MM.1S (cell line): ENCODE results near the gene RALGAPA2.

ENCODE experiments used
- DNase-seq: peaks from one replicate; pipeline ENCODE4 v3.0.0-alpha.2; 2015
- H2AFZ ChIP-seq: fragments of 300-600 bp; sonication (generic); 2 replicates; pipeline ENCODE4 v1.6.0; 2016; ENCODE audit warnings: antibody characterized with exemption, low read length
- H3F3A ChIP-seq: fragments of 300-600 bp; sonication (generic); 2 replicates; pipeline ENCODE4 v1.6.1; 2016; ENCODE audit warnings: mild to moderate bottlenecking, antibody characterized with exemption, low read length, moderate library complexity, mixed read lengths; ENCODE audit not compliant: insufficient read depth
- H3K27ac ChIP-seq: fragments of 300-600 bp; sonication (generic); 2 replicates; pipeline ENCODE4 v1.5.1; 2016; ENCODE audit warnings: mild to moderate bottlenecking, low read length
- H3K27me3 ChIP-seq: fragments of 300-600 bp; sonication (generic); replicated peaks from 2 replicates; pipeline ENCODE4 v1.6.0; 2016; ENCODE audit warnings: low read length; ENCODE audit not compliant: insufficient read depth
- H3K36me3 ChIP-seq: fragments of 300-600 bp; sonication (generic); replicated peaks from 2 replicates; pipeline ENCODE4 v1.6.1; 2016; ENCODE audit warnings: mild to moderate bottlenecking, low read length, mixed read lengths; ENCODE audit not compliant: insufficient read depth
- H3K4me1 ChIP-seq: fragments of 300-600 bp; sonication (generic); 2 replicates; pipeline ENCODE4 v1.6.1; 2016; ENCODE audit warnings: low read length, mixed read lengths
- H3K4me2 ChIP-seq: fragments of 300-600 bp; sonication (generic); 2 replicates; pipeline ENCODE4 v1.6.0; 2016; ENCODE audit warnings: low read depth, low read length
- H3K4me3 ChIP-seq: fragments of 300-600 bp; sonication (generic); 2 replicates; pipeline ENCODE4 v1.5.1; 2016; ENCODE audit warnings: low read length, mixed read lengths
- H3K79me2 ChIP-seq: fragments of 300-600 bp; sonication (generic); 2 replicates; pipeline ENCODE4 v1.6.1; 2016; ENCODE audit warnings: mixed run types, low read length, mixed read lengths
- H3K9ac ChIP-seq: fragments of 300-600 bp; sonication (generic); 2 replicates; pipeline ENCODE4 v1.6.1; 2016; ENCODE audit warnings: low read length, mixed read lengths
- H3K9me2 ChIP-seq: fragments of 300-600 bp; sonication (generic); replicated peaks from 2 replicates; pipeline ENCODE4 v1.6.1; 2016; ENCODE audit warnings: mild to moderate bottlenecking, low read length, mixed read lengths; ENCODE audit not compliant: insufficient read depth
- H3K9me3 ChIP-seq: fragments of 300-600 bp; sonication (generic); replicated peaks from 2 replicates; pipeline ENCODE4 v1.6.1; 2016; ENCODE audit warnings: mild to moderate bottlenecking, low read length, mixed read lengths; ENCODE audit not compliant: insufficient read depth
- H4K20me1 ChIP-seq: fragments of 300-600 bp; sonication (generic); 2 replicates; pipeline ENCODE4 v1.6.1; 2016; ENCODE audit warnings: mild to moderate bottlenecking, low read length, moderate library complexity, mixed read lengths; ENCODE audit not compliant: insufficient read depth
- EZH2 ChIP-seq: fragments of 300-600 bp; sonication (generic); optimal IDR thresholded peaks from 2 replicates; pipeline ENCODE3; 2017; ENCODE audit warnings: low read depth, mild to moderate bottlenecking, antibody characterized with exemption, low read length, mixed read lengths
- EZH2phosphoT487 ChIP-seq: fragments of 300-600 bp; sonication (generic); IDR thresholded peaks from 2 replicates; pipeline ENCODE4 v1.6.1; 2018; ENCODE audit warnings: antibody characterized with exemption, low read length
- TF ChIP-seq, protein P1 (sequence below): fragments of 300-600 bp; sonication (generic); IDR thresholded peaks from 2 replicates; pipeline ENCODE4 v1.5.1; 2016; ENCODE audit warnings: antibody characterized with exemption, low read length, mixed read lengths

The RALGAPA2 gene

GRCh38 chr20:20637998-20638725 is 74.3 kb downstream of the RALGAPA2 start:
- Histone ChIP-seq H4K20me1 (no peaks in the 10 kb centered on the region), H3K9me3 (no peaks in the 10 kb centered on the region), H2AFZ (no peak overlapping the region), H3K9me2 (no peaks in the 10 kb centered on the region), H3K36me3 (no peaks in the 10 kb centered on the region), H3K4me2 (no peak overlapping the region), H3K79me2 (no peaks in the 10 kb centered on the region), H3K9ac (no peak overlapping the region), H3F3A (no peaks in the 10 kb centered on the region), H3K27me3 (no peaks in the 10 kb centered on the region), H3K4me1 (no peaks in the 10 kb centered on the region), H3K4me3 (no peak overlapping the region), H3K27ac (no peak overlapping the region)
- no peak for DNase-seq
- TF ChIP-seq, protein P1, sequence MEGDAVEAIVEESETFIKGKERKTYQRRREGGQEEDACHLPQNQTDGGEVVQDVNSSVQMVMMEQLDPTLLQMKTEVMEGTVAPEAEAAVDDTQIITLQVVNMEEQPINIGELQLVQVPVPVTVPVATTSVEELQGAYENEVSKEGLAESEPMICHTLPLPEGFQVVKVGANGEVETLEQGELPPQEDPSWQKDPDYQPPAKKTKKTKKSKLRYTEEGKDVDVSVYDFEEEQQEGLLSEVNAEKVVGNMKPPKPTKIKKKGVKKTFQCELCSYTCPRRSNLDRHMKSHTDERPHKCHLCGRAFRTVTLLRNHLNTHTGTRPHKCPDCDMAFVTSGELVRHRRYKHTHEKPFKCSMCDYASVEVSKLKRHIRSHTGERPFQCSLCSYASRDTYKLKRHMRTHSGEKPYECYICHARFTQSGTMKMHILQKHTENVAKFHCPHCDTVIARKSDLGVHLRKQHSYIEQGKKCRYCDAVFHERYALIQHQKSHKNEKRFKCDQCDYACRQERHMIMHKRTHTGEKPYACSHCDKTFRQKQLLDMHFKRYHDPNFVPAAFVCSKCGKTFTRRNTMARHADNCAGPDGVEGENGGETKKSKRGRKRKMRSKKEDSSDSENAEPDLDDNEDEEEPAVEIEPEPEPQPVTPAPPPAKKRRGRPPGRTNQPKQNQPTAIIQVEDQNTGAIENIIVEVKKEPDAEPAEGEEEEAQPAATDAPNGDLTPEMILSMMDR = no peak

DNA sequence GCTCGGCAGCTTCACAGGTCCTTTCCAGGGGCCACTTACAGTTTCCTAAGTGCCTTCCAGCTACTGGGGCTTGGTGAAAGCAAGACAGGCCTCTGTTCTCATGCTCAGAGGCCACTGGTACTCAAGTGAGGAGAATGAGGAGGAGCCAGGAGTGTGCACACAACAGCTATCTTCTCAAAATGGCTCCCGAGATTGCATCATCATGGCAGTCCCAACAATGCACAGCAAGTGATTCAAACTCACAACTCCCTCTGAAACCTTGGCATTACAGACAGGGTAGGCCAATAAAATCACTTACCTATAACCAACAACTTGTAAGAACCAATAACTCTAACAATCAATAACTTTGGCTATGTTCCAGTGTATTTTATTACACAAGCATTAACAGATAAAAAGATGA is 77.4 kb downstream of the RALGAPA2 start:
- Histone ChIP-seq H3K27me3 (no peaks in the 10 kb centered on the region), H3K9ac (no peak overlapping the region), H3K4me2 (no peak overlapping the region), H3K79me2 (no peaks in the 10 kb centered on the region), H3K4me1 (no peaks in the 10 kb centered on the region), H2AFZ (no peak overlapping the region), H3K27ac (no peak overlapping the region), H4K20me1 (no peaks in the 10 kb centered on the region), H3K4me3 (no peak overlapping the region), H3K9me2 (no peaks in the 10 kb centered on the region), H3K9me3 (no peaks in the 10 kb centered on the region), H3K36me3 (no peaks in the 10 kb centered on the region), H3F3A (no peaks in the 10 kb centered on the region)
- no peak for DNase-seq
- TF ChIP-seq, protein P1 = no peak
- TF ChIP-seq EZH2phosphoT487 = no peak
- TF ChIP-seq EZH2 = no peak

- H3K79me2 ChIP-seq = no peaks in the 10 kb centered on the region
Measured at GRCh38 chr20:20632644-20633043, 79.8 kb downstream of the RALGAPA2 start.

More at GRCh38 chr20:20632644-20633043, 79.8 kb downstream of the RALGAPA2 start:
- Histone ChIP-seq H3F3A (no peaks in the 10 kb centered on the region), H3K9me3 (no peaks in the 10 kb centered on the region), H3K9ac (no peak overlapping the region), H3K27me3 (no peaks in the 10 kb centered on the region), H3K36me3 (no peaks in the 10 kb centered on the region), H3K4me2 (no peak overlapping the region), H2AFZ (no peak overlapping the region), H3K27ac (no peak overlapping the region), H3K4me1 (no peaks in the 10 kb centered on the region), H3K4me3 (no peak overlapping the region), H4K20me1 (no peaks in the 10 kb centered on the region), H3K9me2 (no peaks in the 10 kb centered on the region)
- TF ChIP-seq EZH2phosphoT487 = no peak
- TF ChIP-seq, protein P1 = no peak
- no peak for TF ChIP-seq EZH2
- DNase-seq = no peak
